Measurements from ENCODE around the gene ELMO1.

Gene ELMO1

GRCh38 chr7:37076668-37077067 lies 372.0 kb downstream of the ELMO1 start:
- no peak for DNase-seq

DNA sequence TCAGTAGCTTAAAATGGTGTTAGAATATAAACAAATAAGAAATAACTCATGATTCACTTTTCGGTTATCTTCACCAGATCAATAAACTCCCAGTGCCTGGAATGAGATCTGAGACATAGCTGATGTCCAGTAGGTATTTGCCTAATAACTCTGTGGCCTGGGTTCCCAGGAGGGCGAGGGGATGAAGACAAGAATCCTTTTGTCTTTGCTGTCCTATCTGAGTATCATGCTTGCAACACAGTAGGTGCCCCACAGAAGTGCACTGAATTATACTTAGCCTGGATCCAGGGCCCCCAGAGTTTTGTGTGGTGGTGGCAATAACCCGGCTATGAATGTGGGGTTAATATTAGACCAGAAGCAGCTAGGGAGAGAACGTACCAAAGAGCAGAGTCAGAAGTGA lies 374.3 kb downstream of the ELMO1 start:
- DNase-seq: no peak

GRCh38 chr7:37071124-37071523 lies 377.5 kb downstream of the ELMO1 start:
- no peak for DNase-seq

DNA sequence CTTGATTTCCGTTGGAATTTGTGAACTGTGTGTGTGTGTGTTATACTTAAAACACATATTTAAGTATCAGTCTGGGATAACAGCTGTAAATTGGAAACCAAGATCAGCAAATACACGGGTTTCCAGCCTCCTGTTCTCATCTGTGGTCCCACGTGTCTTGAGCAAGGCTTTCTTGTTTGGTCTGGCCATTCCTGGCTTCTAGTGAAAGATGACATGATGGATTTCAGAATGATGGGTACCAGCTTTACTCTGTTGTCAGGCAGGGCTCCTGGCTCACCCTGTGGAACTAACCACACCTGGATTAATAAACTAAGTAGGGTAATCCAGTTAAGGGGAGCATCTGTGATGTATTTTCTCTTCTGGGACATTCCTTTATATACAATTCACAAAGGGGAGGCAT lies 378.2 kb downstream of the ELMO1 start:
- DNase-seq: no peak

GRCh38 chr7:37070031-37070430 lies 378.6 kb downstream of the ELMO1 start:
- no peak for DNase-seq

- no peak for DNase-seq
Observed at GRCh38 chr7:37069336-37069735, 379.3 kb downstream of the ELMO1 start.

DNA sequence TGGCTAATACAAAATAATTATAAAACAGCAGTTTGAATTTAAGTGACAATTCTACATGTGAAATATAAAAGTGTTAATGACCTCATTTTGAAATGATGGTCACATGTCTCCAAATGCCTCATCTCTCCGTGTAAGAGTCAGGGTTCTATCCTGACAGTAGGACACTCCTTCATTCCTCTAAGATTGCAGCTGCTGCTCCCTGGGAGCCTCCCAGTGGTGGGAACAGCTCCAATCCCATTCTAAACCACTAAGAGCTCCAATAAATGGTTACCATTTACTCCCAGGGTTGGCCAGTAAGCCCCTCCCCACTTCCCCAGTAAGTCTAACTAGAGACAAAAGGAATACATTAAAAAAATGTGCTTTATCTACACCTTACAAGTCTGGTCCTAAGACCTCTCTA lies 379.8 kb downstream of the ELMO1 start:
- DNase-seq: no peak

DNA sequence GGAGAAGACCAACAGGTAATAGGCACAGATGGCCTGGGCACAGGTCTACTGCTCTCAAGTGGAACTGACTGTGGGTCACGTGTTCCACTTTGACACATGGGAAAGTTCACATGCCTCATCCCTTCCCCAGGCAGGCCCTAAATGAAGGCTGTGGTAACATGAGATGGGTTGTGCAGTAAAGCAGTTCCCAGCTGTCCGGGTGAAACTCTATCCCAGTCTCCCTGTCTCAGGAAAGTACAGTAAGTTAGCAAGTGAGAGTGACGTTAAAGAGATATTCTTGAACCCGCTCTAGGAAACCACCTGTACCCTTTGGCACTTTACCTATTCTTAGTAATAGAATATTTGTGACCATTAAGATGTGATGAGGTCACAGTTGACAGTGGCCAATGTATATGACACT lies 380.6 kb downstream of the ELMO1 start:
- no peak for DNase-seq

- DNase-seq: no peak
Observed at GRCh38 chr7:37065779-37066271, 382.8 kb downstream of the ELMO1 start.

- no peak for DNase-seq
Observed at GRCh38 chr7:37062560-37062859, 386.2 kb downstream of the ELMO1 start.

DNA sequence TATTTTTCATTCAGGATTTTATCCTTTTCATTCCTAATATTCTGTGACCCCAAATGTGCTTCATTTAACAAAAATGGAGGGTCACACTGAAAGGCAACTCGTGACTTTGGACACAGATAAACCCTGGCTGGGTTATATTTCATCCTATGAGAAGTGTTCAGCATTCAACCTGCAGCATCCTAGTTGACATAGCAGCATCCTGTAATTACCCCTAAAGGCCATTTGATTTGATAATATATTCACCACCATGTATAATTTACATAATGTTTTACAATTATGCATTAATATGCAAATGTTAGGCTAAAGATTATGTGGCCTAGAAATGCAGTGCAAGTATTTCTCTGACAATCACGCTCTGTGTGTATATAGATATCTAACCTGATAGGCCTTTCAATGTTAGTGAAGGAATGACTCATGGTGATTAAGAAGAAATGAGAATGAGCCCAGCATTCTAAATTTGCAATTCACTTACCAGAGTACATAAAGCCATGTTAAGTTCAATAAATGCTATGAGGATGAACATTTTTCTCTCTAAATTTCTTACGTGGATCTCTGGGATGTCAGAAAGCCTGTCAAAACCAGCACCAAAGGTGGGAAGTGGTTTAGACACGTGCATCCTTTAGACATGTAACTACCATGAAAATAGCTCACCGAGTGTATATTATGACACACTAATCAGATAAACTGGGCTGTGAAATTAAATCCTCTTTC lies 386.7 kb downstream of the ELMO1 start:
- no peak for DNase-seq

DNA sequence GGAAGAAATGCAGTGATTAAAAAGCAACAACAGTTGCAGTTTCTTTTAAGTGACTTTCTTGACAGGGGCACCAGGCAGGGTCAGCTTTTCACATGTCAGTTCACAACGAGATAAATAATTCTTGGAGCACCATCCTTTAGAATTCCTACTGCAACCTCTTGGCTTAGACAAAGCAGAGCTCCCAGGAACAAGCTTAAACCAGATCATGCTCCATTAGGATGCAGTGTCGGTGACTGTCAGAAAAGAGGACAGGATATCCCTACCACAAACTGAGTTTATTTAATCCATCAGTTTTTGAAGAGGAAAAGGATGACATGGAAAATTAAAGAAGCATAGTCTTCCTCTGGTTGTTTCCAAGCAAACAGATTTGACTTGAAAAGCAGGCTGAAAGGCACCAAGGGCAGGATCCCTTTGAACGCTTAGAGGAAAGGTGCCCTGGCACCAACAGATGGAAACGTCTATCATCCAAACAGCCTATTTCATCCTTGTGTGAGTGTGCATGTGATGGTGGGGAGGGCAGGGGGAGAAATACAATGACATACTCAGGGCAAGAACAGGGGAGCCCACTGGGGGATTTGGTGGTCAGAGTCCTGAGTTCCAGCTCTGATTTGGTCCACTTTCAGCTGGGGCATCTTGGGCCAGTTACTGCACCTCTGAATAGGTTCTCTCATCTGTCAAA lies 392.3 kb downstream of the ELMO1 start:
- no peak for DNase-seq

- DNase-seq: no peak
Observed at GRCh38 chr7:37054624-37055241, 393.9 kb downstream of the ELMO1 start.

GRCh38 chr7:37052705-37053104 lies 396.0 kb downstream of the ELMO1 start:
- DNase-seq: no peak

DNA sequence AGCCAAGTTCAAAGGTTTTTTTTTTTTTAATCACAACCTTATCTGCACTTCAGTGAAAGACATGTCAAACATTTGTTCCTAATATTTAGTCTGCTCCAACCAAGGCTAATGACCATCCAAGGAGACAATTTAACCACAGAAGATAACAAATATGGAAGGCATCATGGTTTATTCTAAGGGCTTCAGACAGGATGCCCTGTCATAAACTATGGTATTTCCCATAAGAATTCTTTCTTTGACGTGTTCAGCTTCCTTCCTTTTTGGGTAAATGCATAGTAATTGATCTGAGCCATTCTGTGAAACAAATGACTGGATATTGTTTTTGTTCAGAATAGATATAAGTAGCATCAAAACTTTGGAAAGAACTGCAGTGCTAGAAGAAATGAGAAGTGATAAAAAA lies 397.9 kb downstream of the ELMO1 start:
- no peak for DNase-seq

DNA sequence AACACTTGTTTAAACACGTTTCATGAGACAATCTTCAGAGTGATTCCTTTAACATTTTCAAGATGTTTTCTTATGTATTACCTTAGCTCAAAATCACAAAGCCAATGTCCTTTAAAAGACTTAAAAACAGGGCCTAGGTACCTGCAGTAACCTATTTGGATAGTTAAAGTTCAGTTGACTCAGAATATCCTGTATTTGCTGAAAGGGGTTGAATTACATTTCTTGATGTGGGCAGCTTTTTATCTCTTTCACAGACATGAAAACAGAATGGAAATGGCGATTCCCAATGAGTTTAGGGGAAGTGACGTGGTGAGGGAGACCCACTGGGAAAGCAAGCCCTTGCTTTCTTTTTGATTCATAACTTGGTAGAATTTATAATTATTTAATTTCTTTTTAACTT lies 400.0 kb downstream of the ELMO1 start:
- no peak for DNase-seq

DNA sequence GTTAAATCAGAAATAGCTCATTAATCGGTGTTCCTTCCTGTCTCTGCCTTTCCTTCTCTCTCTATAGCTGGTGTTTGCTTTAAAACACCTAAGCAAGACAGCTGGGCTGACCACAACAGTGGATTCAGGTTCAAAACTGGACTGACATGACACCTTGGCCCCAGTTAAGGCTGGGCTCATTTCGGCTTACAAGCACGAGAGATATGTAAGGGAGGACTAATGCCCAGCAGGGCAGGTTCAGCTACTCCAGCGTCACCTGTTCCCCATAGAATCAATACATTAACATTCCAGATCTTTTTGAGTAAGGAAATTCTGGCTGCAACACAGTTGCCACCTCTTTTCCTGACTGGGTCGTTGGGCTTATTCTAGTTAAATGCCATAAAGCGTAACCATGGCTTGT lies 401.4 kb downstream of the ELMO1 start:
- no peak for DNase-seq

- DNase-seq: no peak
Observed at GRCh38 chr7:37046531-37047079, 402.1 kb downstream of the ELMO1 start.

DNA sequence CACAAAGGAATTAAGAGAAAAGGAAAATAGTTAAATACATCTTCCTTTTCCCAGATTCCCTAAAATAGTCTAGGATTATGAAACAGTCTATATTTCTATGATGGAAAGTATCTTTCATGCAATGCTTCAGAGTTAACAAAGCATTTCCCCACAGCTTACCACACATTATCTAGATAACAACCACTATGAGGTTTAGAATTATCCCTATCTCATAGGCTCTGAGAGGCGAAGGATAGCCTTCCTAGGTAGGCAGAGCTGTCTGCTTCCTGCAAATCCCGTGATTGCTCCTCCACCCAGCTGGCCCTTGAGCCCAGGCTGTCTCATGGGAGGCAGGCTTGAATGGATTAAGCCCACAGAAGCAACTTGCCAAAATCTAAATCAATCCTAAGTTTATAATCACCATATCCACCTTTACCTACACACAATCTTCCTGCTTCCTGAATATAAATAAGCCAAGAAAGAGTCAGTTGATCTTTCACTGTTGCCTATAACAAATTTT lies 402.9 kb downstream of the ELMO1 start:
- no peak for DNase-seq

- DNase-seq: no peak
Observed at GRCh38 chr7:37041461-37041860, 407.2 kb downstream of the ELMO1 start.

DNA sequence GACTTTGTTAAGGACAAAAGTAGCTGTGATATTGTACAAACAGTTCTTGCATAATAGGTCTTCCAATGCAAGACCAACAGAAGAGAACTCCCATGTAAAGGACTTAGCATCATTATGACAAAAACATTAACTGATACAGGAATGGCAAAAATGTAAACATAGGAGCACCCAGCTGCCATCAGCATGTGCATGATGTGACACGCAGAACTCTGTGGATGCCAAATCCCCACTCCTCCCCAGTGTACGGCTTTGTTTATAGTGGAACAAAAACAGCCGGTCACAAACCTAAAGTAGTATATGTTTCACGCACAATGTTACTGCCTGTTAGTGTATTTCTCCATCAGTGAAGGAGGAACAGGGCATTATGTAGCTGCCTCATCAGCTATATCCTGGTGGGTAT lies 408.3 kb downstream of the ELMO1 start:
- no peak for DNase-seq

- no peak for DNase-seq
Observed at GRCh38 chr7:37039131-37039749, 409.4 kb downstream of the ELMO1 start.

GRCh38 chr7:37038706-37039105 lies 410.0 kb downstream of the ELMO1 start:
- DNase-seq: no peak

All from activated CD4-positive, alpha-beta T cell treated with anti-CD3 and anti-CD28 coated beads for 1 hour (primary cell).